ENCODE measurements around the gene CXCR5.
A peak's percentile ranks its signal among the peaks of the same experiment; 100 is the strongest.

Gene CXCR5

GRCh38 chr11:118930094-118930712 is 46.5 kb downstream of the CXCR5 start:
- peak overlapping the region; percentile 84 for H3K27ac ChIP-seq
- H3K36me3 ChIP-seq = no peaks in the 10 kb centered on the region
- H3K9me3 ChIP-seq = no peaks in the 10 kb centered on the region
- H3K4me3 ChIP-seq (ENCODE audit: low read depth in 1 of 2, low read length in 1 of 2) = peak overlapping the region; percentile 67 to 84
- TF ChIP-seq CTCF (IDR thresholded peaks at IDR 0.05) = peak; percentile 97
- H3K4me1 ChIP-seq (ENCODE audit: control insufficient read depth in 1 of 2, insufficient read depth in 1 of 2, low read depth in 1 of 2, low read length in 1 of 2) = peaks cover 40 to 43% of the 10 kb centered on the region in 2 experiments
- no peaks in the 10 kb centered on the region for H3K27me3 ChIP-seq

DNA sequence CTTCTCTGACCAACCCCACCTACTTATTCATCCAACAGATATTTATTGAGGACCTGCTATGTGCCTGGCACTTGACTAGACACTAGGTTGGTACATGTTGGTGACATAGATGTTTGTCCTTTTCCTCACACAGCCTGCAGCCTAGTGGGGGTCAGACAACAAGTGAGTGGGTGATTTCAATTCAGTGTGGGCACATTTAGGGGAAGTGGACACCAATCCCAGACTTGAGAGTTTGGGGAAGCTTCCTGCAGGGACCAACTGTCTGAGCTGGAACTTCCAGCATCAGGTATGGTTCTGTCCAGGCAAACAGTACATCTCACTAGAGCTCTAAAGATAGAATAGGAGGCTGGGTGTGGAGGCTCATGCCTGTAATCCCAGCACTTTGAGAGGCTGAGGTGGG is 47.9 kb downstream of the CXCR5 start:
- H3K27me3 ChIP-seq = peaks cover 4% of the 10 kb centered on the region
- H3K4me1 ChIP-seq (ENCODE audit: control insufficient read depth in 1 of 2, insufficient read depth in 1 of 2, low read depth in 1 of 2, low read length in 1 of 2) = peaks cover 31 to 33% of the 10 kb centered on the region in 2 experiments
- no peak overlapping the region for H3K4me3 ChIP-seq (ENCODE audit: low read depth in 1 of 2, low read length in 1 of 2)
- no peak for TF ChIP-seq CTCF (IDR thresholded peaks at IDR 0.05)
- no peaks in the 10 kb centered on the region for H3K9me3 ChIP-seq
- no peaks in the 10 kb centered on the region for H3K36me3 ChIP-seq
- no peak overlapping the region for H3K27ac ChIP-seq

- H3K4me1 ChIP-seq (ENCODE audit: control insufficient read depth in 1 of 2, insufficient read depth in 1 of 2, low read depth in 1 of 2, low read length in 1 of 2) = peaks cover 19 to 22% of the 10 kb centered on the region in 2 experiments
- H3K27me3 ChIP-seq = peaks cover 4% of the 10 kb centered on the region
- no peak overlapping the region for H3K27ac ChIP-seq
- TF ChIP-seq CTCF (IDR thresholded peaks at IDR 0.05) = no peak
- no peaks in the 10 kb centered on the region for H3K9me3 ChIP-seq
- no peaks in the 10 kb centered on the region for H3K36me3 ChIP-seq
- no peak overlapping the region for H3K4me3 ChIP-seq (ENCODE audit: low read depth in 1 of 2, low read length in 1 of 2)
Measured at GRCh38 chr11:118933486-118933885, 49.8 kb downstream of the CXCR5 start.

DNA sequence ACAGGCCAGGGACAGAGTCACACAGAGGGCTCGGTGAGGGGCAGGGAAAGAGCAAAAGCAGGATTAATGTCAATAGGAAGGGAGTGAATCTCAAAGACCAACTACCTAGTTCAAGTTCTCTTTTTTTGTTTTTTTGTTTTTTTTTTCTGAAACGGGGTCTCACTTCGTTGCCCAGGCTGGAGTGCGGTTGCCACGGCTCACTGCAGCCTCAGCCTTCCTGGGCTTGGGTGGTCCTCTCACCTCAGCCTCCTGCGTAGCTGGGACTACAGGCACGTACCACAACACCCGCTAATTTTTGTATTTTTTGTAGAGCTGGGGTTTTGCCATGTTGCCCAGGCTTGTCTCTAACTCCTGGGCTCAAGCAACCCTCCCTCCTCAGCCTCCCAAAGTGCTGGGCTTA is 51.7 kb downstream of the CXCR5 start:
- Histone ChIP-seq H3K4me1 (ENCODE audit: control insufficient read depth in 1 of 2, insufficient read depth in 1 of 2, low read depth in 1 of 2, low read length in 1 of 2) (peaks cover 7 to 9% of the 10 kb centered on the region in 2 experiments), H3K27ac (no peak overlapping the region), H3K36me3 (no peaks in the 10 kb centered on the region), H3K9me3 (no peaks in the 10 kb centered on the region), H3K4me3 (ENCODE audit: low read depth in 1 of 2, low read length in 1 of 2) (no peak overlapping the region), H3K27me3 (peaks cover 4% of the 10 kb centered on the region)
- no peak for TF ChIP-seq CTCF (IDR thresholded peaks at IDR 0.05)

DNA sequence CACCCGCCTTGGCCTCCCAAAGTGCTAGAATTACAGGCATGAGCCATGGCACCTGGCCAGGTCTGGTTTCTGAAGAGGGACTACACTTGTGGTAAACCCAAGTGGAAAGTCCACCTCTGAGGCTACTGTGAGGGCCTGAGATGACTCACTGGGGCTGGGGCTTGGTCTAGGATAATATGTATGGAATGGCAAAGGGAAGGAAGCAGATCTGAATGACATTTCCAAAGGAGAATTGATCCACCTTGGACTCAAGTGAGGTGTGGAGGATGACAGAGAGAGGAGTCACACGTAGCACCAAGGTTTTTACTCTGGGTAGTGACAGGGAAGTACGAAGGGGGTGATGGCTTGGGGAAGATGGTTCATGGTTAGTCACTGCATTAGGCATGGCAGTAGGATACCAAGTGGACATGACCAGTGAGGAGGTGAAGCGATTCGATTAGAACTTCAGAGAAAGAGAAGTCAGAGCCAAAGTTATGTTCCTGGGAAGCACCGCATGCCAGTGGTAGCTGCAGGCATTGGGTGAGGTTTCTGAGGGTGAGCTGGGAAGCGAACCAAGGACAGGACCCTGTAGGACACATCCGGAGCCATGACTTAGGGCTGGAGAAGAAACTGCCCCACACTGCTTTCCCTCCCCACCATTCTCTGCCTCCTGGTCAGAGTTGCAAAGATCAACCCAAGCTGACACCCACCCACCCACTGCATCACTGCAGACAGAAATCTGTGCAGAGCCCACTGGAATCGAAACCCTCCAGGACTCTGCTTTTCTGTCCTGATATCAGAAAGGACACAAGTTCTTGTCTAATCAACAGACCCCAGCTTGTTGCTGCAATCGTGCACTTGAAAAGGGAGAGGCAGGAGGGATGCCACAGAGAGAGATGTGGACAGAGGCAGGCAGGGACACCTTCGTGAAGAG is 55.1 kb downstream of the CXCR5 start:
- H3K4me1 ChIP-seq (ENCODE audit: control insufficient read depth in 1 of 2, insufficient read depth in 1 of 2, low read depth in 1 of 2, low read length in 1 of 2) = peaks cover 9 to 10% of the 10 kb centered on the region in 2 experiments
- H3K36me3 ChIP-seq = no peaks in the 10 kb centered on the region
- H3K27me3 ChIP-seq = peaks cover 4% of the 10 kb centered on the region
- no peak overlapping the region for H3K27ac ChIP-seq
- TF ChIP-seq CTCF (IDR thresholded peaks at IDR 0.05) = no peak
- H3K4me3 ChIP-seq (ENCODE audit: low read depth in 1 of 2, low read length in 1 of 2) = no peak overlapping the region
- no peaks in the 10 kb centered on the region for H3K9me3 ChIP-seq

Measured in neutrophil (primary cell).